Liver (tissue), 3 donors: ENCODE results near the gene TK1.

ENCODE experiments used
- ATF3 ChIP-seq: IDR thresholded peaks from 2 replicates; pipeline ENCODE4 v1.6.1; 2016; ENCODE audit warnings: antibody characterized with exemption
- CTCF ChIP-seq: fragments of 150-350 bp; IDR thresholded peaks from 2 replicates; pipeline ENCODE4 v1.5.1; 2017; ENCODE audit warnings: improper control_type of control experiment, low read depth, low read length; ENCODE audit not compliant: missing input control
- GABPA ChIP-seq, 2 donors: IDR thresholded peaks in 1 of 2; conservative IDR thresholded peaks in 1 of 2; 2 replicates each; pipeline ENCODE4 v1.6.1; 2016; ENCODE audit warnings: antibody characterized with exemption in 2 of 2, mild to moderate bottlenecking in 1 of 2, moderate library complexity in 1 of 2
- HNF4A ChIP-seq, 2 donors: conservative IDR thresholded peaks; 2 replicates each; pipeline ENCODE4 v1.6.1; 2016; ENCODE audit warnings: antibody characterized with exemption in 2 of 2, mild to moderate bottlenecking in 2 of 2
- HNF4G ChIP-seq: IDR thresholded peaks from 2 replicates; pipeline ENCODE4 v1.6.1; 2016; ENCODE audit warnings: antibody characterized with exemption
- JUND ChIP-seq, 2 donors: IDR thresholded peaks; 2 replicates each; pipeline ENCODE4 v1.6.1; 2016; ENCODE audit warnings: antibody characterized with exemption in 2 of 2
- MAX ChIP-seq: IDR thresholded peaks from 2 replicates; pipeline ENCODE4 v1.6.1; 2016; ENCODE audit warnings: antibody characterized with exemption
- REST ChIP-seq: IDR thresholded peaks from 2 replicates; pipeline ENCODE4 v1.6.1; 2016; ENCODE audit warnings: antibody characterized with exemption, mild to moderate bottlenecking
- SP1 ChIP-seq: IDR thresholded peaks from 2 replicates; pipeline ENCODE4 v1.6.1; 2018; ENCODE audit warnings: antibody characterized with exemption, mild to moderate bottlenecking
- TAF1 ChIP-seq: conservative IDR thresholded peaks from 2 replicates; pipeline ENCODE4 v1.6.1; 2016; ENCODE audit warnings: antibody characterized with exemption, mild to moderate bottlenecking
- ZBTB33 ChIP-seq: IDR thresholded peaks from 2 replicates; pipeline ENCODE4 v1.6.1; 2016; ENCODE audit warnings: antibody characterized with exemption
- donor health status: healthy.
- donor health status: healthy.

- TF ChIP-seq CTCF (no peak), ATF3 (no peak), JUND (IDR thresholded peaks at IDR 0.05) (no peak), ZBTB33 (no peak), HNF4G (no peak), GABPA (IDR thresholded peaks at IDR 0.05 in 1 of 2, conservative IDR thresholded peaks at IDR 0.05 in 1 of 2) (no peak), REST (no peak), TAF1 (no peak), SP1 (no peak), MAX (no peak), HNF4A (conservative IDR thresholded peaks at IDR 0.05) (no peak)
Observed at GRCh38 chr17:78183916-78184315, 2.9 kb downstream of the TK1 start.
